Right renal pelvis (tissue), 4 donors: ENCODE results near the gene TOP2A. TPM values are rescaled to one million over a fixed set of nuclear protein-coding genes. Genes with fewer than 3 reads are reported as not detected.
"Not testable (repeated sequence)": the region's sequence is repeated elsewhere in the genome, so short reads cannot be mapped to it uniquely, and the experiment has no call there.

Experiments
- DNase-seq, 4 donors: peaks; one replicate each; pipeline ENCODE4 v3.0.0-alpha.2; 2013; ENCODE audit warnings: low read depth in 4 of 4, low spot score in 3 of 4, missing footprints in 1 of 4
- polyA plus RNA-seq, 4 donors: library from polyadenylated mRNA; unstranded; fragments of 120-200 nt; gene quantifications; one replicate each; pipeline ENCODE4 v1.2.1, GENCODE V29; 2013; ENCODE audit not compliant: insufficient read length in 4 of 4

TOP2A gene
- polyA plus RNA-seq, 4 donors = 164 to 196 (median 176) TPM

DNA sequence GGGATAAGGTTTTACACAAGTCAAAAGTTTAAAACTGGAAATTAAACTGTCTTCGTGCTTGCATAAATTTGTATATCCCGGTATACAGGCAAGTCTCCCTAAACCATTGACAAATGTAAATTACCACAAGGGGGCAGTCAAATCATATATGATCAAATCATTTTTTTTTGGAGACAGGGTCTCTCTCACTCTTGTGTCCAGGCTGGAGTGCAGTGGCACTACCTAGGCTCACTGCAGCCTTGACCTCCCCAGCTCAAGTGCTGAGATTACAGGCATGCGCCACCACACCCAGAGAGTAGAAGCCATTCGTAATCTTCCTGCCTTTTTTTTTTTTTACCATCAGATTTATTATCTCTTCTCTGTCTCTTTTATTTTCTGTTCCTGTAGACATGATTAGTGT lies 18.5 kb downstream of the TOP2A start:
- peak in 3 of 4 donors; percentile 30 to 43 (median 34) for DNase-seq

- not testable (repeated sequence) for DNase-seq
Observed at GRCh38 chr17:40386555-40386954, 31.1 kb downstream of the TOP2A start.

- DNase-seq = no peak
Observed at GRCh38 chr17:40382251-40382650, 35.4 kb downstream of the TOP2A start.

GRCh38 chr17:40378966-40379365 lies 38.7 kb downstream of the TOP2A start:
- no peak for DNase-seq

DNA sequence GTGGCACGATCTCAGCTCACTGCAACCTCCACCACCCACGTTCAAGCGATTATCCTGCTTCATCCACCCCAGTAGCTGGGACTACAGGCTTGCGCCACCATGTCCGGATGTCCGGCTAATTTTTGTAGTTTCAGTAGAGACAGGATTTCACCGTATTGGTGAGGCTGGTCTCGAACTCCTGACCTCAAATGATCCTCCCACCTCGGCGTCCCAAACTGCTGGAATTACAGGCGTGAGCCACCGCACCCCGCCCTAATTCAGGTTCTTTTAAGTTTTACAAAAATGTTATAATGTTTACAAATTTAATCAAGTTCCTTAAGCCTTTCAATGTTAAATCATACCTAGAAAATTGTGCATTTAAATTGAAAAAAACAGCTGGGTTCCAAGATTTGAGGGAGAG lies 39.9 kb downstream of the TOP2A start:
- DNase-seq = no peak

DNA sequence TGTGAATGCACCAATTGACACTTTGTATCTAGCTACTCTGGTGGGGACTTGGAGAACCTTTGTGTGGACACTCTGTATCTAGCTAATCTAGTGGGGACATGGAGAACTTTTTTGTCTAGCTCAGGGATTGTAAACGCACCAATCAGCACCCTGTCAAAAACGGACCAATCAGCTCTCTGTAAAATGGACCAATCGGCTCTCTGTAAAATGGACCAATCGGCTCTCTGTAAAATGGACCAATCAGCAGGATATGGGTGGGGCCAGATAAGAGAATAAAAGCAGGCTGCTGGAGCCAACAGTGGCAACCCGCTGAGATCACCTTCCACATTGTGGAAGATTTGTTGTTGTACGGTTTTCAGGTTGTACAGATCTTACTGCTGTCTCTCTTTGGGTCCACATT lies 41.2 kb downstream of the TOP2A start:
- not testable (repeated sequence) for DNase-seq

DNA sequence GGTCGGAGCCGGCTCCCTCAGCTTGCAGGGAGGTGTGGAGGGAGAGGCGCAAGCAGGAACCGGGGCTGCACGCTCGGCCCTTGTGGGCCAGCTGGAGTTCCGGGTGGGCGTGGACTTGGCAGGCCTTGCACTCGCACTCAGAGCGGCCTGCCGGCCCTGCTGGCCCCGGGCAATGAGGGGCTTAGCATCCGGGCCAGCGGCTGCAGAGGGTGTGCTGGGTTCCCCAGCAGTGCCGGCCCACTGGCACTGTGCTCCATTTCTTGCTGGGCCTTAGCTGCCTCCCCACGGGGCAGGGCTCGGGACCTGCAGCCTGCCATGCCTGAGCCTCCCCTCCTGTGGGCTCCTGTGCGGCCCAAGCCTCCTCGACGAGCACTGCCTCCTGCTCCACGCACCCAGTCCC lies 41.9 kb downstream of the TOP2A start:
- not testable (repeated sequence) for DNase-seq

GRCh38 chr17:40374821-40375498 lies 42.7 kb downstream of the TOP2A start:
- no peak for DNase-seq

DNA sequence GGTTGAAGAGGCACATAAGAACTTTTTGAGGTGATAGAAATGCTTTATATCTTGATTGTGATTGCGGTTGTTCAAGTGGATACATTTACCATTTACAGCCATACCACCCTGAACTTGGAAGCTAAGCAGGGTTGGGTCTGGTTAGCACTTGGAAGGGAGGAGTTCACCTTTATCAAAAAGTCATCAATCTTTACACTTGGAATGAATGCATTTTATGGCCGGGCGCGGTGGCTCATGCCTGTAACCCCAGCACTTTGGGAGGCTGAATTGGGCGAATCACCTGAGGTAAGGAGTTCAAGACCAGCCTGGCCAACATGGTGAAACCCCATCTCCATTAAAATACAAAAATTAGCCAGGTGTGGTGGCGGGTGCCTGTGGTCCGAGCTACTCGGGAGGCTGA lies 43.7 kb downstream of the TOP2A start:
- DNase-seq = no peak

- DNase-seq = no peak
Observed at GRCh38 chr17:40373324-40373723, 44.4 kb downstream of the TOP2A start.

- not testable (repeated sequence) for DNase-seq
Observed at GRCh38 chr17:40372644-40373043, 45.1 kb downstream of the TOP2A start.

GRCh38 chr17:40372031-40372430 lies 45.7 kb downstream of the TOP2A start:
- DNase-seq = no peak

DNA sequence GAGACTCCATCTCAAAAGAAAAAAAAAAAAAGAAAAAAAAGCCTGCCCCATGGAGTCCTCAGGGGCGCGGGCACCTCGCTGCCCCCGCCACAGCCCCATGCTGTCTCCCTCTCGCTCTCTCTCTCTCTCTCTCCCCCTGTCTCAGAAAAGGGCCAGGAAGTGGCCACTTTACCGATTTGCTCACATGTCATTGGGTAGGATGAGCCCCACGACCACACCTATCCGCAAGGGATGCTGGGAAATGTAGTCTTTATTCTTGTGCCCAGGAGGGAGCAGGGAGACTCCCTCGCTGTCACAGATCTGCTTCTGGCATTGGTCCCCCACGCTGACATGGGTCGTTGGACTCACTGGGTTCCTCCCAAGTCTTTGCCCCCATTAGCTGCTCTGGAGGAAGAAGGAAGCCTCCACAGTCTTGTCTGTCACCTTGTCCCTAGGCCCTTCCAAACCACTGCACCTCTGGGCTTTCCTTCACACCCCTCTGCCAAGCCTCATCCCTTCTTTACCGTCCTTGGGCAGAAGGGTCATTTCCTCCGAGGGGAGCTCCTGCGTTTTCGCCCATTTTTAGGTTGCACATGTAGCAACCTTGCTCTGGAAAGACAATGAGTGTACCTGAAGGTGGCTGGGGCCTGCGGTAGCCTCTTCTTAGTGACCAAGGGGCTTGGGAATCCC lies 46.3 kb downstream of the TOP2A start:
- DNase-seq = no peak

GRCh38 chr17:40369923-40370322 lies 47.8 kb downstream of the TOP2A start:
- DNase-seq = no peak

DNA sequence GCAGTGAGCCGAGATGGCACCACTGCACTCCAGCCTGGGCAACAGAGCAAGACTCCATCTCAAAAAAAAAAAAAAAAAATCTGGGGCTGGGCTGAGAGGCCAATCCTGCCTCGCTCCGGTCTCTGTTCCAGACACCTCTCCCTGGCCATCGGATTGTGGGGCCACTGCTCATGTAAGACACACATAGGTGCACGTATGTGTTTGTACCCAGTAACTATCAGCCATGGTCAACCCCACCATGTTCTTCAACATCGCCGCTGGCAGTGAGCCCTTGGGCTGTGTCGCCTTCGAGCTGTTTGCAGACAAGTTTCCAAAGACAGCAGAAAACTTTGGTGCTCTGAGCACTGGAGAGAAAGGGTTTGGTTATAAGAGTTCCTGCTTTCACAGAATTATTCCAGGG lies 50.0 kb downstream of the TOP2A start:
- not testable (repeated sequence) for DNase-seq

- no peak for DNase-seq
Observed at GRCh38 chr17:40366861-40367518, 50.7 kb downstream of the TOP2A start.

DNA sequence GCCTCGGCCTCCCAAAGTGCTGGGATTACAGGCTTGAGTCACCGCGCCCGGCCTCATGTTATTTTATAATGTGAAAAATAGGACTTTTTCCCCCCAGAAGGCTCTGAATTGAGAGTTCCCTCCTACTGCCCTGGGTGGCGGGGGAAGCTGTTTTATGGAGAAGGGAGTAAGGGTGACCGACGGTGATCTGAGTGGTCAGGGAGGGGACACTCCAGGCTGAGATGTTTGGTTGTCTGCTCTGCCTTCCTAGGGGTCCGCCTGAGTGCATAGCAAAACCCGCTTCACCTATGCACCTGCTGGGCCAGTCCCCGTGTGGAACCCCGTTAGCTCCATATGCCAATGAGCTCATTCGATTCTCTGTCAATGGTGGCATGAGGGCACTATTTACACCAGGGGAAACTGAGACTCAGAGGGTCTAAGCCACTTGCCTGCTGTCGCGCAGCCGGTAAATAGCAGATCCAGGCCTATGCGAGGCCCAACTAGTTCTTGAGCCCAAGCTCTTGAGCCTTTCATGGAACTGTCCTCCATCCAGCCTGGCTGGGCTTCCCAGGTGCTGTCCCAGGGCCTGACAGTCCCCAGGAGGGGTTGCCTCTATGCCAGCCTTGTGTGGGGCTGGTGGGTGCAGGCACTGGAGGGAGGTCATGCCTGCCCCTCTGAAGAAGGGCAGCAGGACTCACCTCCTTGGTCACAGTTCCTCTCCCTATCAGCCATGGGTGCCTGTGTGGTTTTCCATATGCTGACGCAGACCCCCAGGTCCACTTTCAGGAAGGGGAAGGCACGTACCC lies 51.4 kb downstream of the TOP2A start:
- no peak for DNase-seq

DNA sequence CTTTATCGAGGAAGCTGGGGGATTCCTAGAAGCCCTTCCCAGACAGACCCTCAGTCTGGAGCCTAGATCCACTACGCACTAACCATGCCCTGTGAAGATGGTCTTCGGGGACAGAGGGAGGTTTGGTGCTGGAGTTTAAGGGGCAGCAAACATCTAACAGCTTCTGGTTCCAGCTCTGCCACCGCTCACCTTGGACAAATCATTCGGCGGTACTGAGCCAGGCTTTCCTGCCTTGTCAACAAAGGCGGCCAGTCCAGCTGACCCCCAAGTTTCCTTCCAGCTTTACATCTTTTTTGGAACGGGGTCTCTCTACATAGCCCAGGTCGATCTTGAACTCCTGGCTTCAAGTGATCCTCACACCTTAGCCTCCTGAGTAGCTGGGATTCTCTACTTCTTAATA lies 52.8 kb downstream of the TOP2A start:
- no peak for DNase-seq

DNA sequence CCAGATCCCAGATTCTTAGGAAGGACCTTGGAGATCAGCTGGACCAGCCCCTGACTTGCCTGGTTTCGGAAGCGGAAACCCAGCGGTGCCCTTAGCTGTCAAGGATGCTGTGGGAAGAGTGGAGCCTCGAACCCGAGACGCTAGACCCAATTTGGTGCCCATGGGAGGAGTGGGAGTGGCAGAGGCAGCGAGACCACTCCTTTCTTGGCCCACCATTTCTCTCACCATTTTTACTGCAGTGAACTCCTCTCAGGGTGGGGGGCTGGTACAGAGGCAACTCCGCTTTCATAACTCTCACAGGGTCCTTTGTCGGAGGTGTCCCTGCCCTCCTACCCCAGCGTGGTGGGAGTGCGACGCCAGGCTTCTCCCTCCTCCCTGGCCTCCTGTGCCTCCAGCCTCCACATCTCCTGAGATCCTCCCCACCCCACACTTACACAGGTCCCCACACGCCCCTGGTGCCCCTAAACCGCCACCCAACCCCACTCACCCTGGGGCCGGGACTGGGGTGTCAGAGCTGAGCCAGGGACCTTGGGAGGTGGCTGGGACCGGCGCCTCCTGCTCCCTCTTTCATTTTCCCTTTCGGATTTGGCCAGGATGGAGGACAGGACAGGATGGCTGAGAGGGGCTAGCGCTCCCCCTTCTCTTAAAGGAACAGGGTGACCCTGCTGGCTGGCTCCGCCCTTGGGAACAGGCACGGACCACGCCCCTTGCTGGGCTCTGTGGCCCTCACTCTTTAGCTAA lies 53.4 kb downstream of the TOP2A start, which contains the start of gene GJD3:
Gene GJD3, minus strand, starts transcription at position 617 of the 741 bp plus-strand sequence. CDS start 922 bp downstream, outside the sequence.
- DNase-seq = no peak

DNA sequence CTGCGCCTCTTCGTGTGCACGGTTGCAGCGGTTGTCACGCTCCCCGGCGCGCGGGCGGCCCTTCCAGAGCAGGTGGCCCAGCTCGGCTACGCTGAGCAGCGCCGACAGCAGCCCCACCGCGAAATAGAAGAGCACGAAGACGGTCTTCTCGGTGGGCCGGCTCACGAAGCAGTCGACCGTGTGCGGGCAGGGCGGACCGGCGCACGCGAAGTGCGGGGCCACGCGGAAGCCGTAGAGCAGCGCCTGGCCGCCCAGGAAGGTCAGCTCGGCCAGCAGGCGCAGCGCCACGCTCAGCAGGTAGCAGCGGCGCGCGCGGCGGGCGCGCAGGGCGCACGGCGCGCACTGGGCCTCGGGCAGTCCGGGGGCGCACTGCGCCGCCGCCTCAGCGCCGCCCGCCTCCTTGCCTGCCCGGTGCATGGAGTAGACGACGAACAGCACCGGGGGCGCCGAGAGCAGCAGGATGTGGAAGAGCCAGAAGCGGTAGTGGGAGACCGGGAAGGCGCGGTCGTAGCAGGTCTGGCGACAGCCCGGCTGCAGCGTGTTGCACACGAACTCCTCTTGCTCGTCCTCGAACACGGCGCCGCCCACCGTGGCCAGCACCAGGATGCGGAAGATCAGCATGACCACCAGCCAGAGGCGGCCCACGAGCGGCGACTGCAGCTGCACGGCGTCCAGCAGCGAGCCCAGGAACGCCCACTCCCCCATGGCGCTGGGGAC lies 54.4 kb downstream of the TOP2A start:
- DNase-seq = no peak
